HEK293 (cell line): ENCODE measurements around the gene C21orf58.

Experiments used
- CTCF ChIP-seq: fragments of 450-650 bp; formaldehyde crosslinking; IDR thresholded peaks from 2 replicates; pipeline ENCODE4 v1.5.1; 2016; ENCODE audit warnings: missing biosample characterization, missing genetic modification characterization
- PBX3 ChIP-seq: sonication (generic); formaldehyde crosslinking; IDR thresholded peaks from 2 replicates; pipeline ENCODE4 v1.8.1; 2022; ENCODE audit warnings: mild to moderate bottlenecking, moderate library complexity, missing genetic modification reagents
- ZNF16 ChIP-seq: fragments of 450-650 bp; formaldehyde crosslinking; IDR thresholded peaks from 2 replicates; pipeline ENCODE4 v1.5.1; 2016; ENCODE audit warnings: low read depth, missing biosample characterization, missing genetic modification characterization
- ZNF18 ChIP-seq: fragments of 450-650 bp; formaldehyde crosslinking; IDR thresholded peaks from 2 replicates; pipeline ENCODE4 v1.5.1; 2016; ENCODE audit warnings: missing biosample characterization, missing genetic modification characterization
- ZNF184 ChIP-seq: fragments of 450-650 bp; IDR thresholded peaks from 2 replicates; pipeline ENCODE4 v1.5.1; 2018; ENCODE audit warnings: missing biosample characterization, mild to moderate bottlenecking, missing genetic modification characterization
- ZNF302 ChIP-seq: fragments of 450-650 bp; formaldehyde crosslinking; IDR thresholded peaks from 2 replicates; pipeline ENCODE4 v1.5.1; 2016; ENCODE audit warnings: missing biosample characterization, missing genetic modification characterization, low read depth
- ZNF354C ChIP-seq: fragments of 450-650 bp; formaldehyde crosslinking; IDR thresholded peaks from 2 replicates; pipeline ENCODE4 v1.5.1; 2016; ENCODE audit warnings: missing biosample characterization, missing genetic modification characterization, low read depth, borderline replicate concordance
- ZNF544 ChIP-seq: fragments of 450-650 bp; formaldehyde crosslinking; IDR thresholded peaks from 2 replicates; pipeline ENCODE4 v1.5.0; 2017; ENCODE audit warnings: missing biosample characterization, missing genetic modification characterization
- TF ChIP-seq, protein P1 (sequence below): fragments of 450-650 bp; formaldehyde crosslinking; IDR thresholded peaks from 2 replicates; pipeline ENCODE4 v1.5.1; 2016; ENCODE audit warnings: missing biosample characterization, missing genetic modification characterization, borderline replicate concordance
- TF ChIP-seq, protein P2 (sequence below): fragments of 450-650 bp; formaldehyde crosslinking; IDR thresholded peaks from 2 replicates; pipeline ENCODE4 v1.5.1; 2016; ENCODE audit warnings: missing biosample characterization, missing genetic modification characterization
- TF ChIP-seq, protein P3 (sequence below): fragments of 450-650 bp; formaldehyde crosslinking; IDR thresholded peaks from 2 replicates; pipeline ENCODE4 v1.5.1; 2016; ENCODE audit warnings: missing biosample characterization, missing genetic modification characterization

DNA sequence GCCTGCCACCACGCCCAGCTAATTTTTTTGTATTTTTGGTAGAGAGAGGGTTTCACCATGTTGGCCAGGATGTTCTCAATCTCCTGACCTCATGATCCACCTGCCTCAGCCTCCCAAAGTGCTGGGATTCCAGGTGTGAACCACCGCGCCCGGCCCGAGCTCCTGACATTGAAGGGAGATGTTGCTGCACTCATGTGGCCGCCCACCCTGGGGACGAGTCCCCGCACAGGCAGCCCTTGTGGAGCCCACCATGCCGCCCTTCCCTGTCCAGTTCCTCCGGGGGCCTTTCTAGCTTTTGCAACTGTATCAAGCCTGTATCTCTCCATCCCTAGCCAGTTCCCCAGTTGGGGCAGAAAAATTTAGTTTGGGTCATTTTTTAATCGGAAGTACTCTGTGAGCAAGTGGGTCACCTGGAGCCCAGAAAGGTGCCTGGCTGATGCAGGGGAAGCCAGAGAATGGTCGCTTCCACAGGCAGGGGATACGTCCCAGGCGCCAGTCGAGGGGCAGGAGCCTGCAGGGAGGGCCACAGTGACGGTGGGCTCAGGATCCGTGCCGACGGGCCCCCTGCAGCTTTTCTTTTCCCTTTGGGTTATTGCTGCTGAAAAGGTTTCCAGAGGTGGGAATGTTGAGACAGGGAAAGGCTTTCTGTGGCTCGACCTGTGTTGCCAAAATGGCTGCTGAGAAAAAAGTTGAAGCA lies 20.7 kb upstream of the C21orf58 start:
- TF ChIP-seq ZNF302 (tag by site-specific recombination) (no peak), ZNF544 (tag by site-specific recombination) (no peak), CTCF (tag by site-specific recombination) (no peak), ZNF354C (no peak), ZNF16 (no peak), PBX3 (CRISPR knock-in tag) (no peak), ZNF18 (tag by site-specific recombination) (no peak), ZNF184 (no peak)
- TF ChIP-seq, protein P1, sequence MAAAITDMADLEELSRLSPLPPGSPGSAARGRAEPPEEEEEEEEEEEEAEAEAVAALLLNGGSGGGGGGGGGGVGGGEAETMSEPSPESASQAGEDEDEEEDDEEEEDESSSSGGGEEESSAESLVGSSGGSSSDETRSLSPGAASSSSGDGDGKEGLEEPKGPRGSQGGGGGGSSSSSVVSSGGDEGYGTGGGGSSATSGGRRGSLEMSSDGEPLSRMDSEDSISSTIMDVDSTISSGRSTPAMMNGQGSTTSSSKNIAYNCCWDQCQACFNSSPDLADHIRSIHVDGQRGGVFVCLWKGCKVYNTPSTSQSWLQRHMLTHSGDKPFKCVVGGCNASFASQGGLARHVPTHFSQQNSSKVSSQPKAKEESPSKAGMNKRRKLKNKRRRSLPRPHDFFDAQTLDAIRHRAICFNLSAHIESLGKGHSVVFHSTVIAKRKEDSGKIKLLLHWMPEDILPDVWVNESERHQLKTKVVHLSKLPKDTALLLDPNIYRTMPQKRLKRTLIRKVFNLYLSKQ, result no peak
- TF ChIP-seq, protein P2, sequence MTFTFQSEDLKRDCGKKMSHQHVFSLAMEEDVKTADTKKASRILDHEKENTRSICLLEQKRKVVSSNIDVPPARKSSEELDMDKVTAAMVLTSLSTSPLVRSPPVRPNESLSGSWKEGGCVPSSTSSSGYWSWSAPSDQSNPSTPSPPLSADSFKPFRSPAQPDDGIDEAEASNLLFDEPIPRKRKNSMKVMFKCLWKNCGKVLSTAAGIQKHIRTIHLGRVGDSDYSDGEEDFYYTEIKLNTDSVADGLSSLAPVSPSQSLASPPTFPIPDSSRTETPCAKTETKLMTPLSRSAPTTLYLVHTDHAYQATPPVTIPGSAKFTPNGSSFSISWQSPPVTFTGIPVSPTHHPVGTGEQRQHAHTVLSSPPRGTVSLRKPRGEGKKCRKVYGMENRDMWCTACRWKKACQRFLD (tag by site-specific recombination), result no peak
- TF ChIP-seq, protein P3, sequence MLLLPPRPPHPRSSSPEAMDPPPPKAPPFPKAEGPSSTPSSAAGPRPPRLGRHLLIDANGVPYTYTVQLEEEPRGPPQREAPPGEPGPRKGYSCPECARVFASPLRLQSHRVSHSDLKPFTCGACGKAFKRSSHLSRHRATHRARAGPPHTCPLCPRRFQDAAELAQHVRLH (tag by site-specific recombination), result no peak
